ENCODE results near the gene MXD4.

DNA sequence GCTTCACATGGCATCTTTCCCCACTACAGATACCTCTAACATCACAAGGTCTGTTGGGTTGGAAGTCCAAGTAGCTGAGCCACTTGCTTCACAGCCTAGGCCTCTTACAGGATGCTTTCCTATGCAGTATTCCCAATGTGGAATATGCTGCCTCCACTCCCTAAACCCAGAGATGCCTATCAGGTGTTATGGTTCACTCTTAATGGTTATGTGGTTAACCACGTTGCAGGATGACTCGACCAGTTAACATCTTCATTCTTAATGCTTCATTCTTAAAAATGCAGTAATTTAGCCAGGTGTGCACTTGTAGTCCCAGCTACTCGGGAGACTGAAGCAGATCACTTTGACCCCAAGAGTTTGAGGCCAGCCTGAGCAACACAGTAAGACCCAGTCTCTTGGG is 44.2 kb downstream of the MXD4 start:
- TF ChIP-seq NFRKB (IDR thresholded peaks at IDR 0.05) (no peak), SUZ12 (IDR thresholded peaks at IDR 0.05) (no peak), FOXM1 (IDR thresholded peaks at IDR 0.05; ENCODE audit: borderline replicate concordance) (no peak), BHLHE40 (IDR thresholded peaks at IDR 0.05; ENCODE audit: borderline replicate concordance) (no peak), ELF4 (IDR thresholded peaks at IDR 0.05) (no peak), HDGF (IDR thresholded peaks at IDR 0.05; ENCODE audit: borderline replicate concordance) (no peak), SP1 (IDR thresholded peaks at IDR 0.05) (no peak), FOXK2 (IDR thresholded peaks at IDR 0.05) (no peak), PKNOX1 (IDR thresholded peaks at IDR 0.05) (no peak), ZNF384 (IDR thresholded peaks at IDR 0.05) (no peak), L3MBTL2 (conservative IDR thresholded peaks at IDR 0.05) (no peak), TARDBP (IDR thresholded peaks at IDR 0.05) (no peak)
